HG03432 (cell line): ENCODE measurements around the gene STK11.

ENCODE experiments used
- ATAC-seq: cut with Tn5 transposase; IDR thresholded peaks from one replicate; pipeline ENCODE4 v1.9.1; 2021; ENCODE audit warnings: mild to moderate bottlenecking, moderate library complexity; ENCODE audit not compliant: unreplicated experiment

STK11 gene

DNA sequence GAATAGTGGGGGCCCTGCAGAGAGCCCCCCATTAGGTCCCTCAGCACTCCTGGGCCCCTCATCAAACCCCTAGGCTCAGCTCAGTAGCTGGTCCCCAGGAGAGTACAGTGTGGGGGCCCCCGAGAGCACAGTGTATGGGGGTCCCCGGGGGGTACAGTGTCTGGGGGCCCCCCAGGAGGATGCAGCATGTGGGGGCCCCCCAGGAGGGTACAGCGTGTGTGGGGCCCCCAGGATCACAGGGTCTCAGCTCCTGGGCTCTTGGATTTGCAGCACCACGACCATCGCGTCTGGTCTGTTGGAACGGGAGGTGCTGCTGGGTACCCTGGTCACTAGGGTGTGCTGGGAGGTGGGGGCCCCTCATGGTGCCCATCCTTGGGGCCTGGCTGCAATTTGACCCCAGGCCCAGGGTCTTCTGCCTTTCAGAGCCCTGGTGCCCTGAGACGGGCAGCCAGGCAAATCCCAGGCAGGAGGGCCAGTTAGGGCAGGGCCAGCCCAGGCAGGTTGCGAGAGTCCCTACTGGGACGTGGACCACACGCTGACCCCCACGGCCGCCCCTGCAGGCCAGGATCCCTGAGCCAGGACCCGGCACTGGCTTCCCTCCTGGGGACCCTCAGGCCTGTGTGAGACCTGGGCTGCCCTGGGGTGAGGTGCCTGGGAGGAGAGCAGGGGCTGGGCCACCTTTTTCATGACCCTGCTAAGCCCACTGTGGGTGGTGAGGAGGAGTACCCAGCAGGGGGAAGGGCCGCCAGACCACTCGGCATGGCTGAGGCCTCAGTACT lies 18.7 kb downstream of the STK11 start:
- no peak for ATAC-seq

DNA sequence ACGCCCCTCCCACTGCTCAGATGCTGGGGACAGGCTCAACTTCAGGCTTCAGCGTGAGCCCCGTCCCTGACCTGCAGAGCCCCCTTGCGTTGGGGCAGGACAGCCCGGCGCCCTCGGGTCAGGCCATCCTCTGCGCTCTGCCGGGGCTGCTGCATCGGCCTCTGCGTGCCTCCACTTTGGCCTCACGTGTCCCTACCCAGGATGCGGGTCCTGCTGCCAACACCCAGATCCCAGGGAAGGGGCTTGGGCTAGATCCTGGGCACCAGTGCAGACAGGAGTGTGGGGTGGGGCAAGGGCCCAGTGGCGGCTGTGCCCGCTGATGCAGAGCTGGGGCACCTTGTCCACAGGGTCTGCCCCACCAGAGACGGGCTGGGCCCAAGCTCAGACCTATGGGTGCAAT lies 19.3 kb downstream of the STK11 start:
- ATAC-seq: no peak

DNA sequence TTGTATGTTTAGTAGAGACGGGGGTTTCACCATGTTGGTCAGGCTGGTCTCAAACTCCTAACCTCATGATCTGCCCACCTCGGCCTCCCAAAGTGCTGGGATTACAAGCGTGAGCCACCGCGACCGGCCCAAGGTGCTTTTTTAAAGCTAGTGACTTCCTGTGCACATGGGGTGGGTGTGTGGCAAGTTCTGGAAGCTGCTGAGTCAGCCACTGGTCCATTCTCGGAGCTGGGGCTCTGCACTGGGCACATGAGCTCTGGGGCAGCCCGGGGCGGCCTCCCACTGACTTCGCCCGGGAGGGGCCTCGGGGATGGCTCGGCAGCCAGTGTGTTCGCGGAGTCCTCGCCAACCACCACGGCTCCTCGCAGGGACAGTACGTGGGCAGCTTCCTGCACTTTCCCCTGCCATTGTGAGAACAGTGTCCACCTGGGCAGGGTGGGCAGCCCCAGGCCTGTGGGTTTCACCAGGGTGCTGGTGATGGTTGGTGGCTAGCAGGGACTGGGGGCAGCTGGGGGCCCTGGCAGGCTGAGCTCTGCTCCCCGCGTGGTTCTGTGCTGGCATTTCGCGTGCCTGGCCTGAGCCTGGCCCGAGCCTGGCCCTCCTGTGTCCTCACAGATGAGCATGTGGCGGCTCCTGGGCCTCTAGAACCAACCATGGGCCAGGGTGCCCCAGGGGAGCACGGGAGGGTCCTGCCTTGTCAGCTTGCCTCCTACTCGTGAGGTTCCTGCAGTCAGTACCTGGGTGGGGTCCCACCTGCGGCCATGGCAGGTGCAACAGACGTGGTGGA lies 20.1 kb downstream of the STK11 start:
- ATAC-seq: no peak

DNA sequence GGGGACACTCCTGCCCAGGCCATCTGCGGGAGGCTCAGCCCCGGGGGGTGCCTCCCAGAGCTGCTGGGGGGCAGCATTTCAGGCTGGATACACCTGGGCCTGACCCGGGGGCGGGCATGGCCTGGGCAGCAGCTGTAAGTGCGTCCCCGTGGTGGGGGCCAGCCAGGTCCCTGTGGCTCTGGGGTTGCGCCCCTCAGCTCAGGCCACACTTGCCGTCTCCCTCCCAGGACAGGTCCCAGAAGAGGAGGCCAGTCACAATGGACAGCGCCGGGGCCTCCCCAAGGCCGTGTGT lies 20.6 kb downstream of the STK11 start:
- ATAC-seq: no peak

DNA sequence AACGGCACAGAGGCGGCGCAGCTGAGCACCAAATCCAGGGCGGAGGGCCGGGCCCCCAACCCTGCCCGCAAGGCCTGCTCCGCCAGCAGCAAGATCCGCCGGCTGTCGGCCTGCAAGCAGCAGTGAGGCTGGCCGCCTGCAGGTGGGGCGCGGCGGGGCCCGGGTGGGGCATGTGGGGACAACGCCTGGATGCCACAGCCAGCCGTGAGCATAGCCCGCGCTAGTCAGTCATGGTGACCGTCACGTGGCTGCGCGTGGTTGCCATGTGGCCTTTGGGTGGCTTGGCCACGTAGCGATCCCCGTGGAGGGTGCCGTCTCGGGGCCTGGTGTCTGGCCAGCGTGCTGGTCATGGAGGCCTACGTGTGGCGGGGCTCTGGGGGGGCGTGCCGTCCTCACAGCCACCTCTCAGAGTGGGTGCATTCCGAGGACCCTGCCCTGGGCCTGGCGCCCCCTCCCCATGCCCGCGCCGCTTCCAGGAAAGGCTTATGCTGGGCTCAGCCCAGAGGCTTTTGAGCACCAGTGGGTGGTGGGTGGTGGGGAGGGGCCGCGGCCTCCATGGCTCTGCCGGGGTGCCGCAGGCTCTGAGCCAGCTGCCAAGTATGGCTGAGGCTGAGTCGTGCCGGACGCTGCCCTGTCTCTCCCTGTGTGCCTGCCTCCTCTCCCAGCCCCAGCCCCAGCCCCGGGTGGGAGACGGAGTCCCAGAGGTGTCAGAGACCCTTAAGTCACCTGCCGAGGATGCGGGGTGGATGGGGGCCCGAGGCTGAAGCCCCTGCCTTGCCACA lies 21.1 kb downstream of the STK11 start:
- no peak for ATAC-seq

DNA sequence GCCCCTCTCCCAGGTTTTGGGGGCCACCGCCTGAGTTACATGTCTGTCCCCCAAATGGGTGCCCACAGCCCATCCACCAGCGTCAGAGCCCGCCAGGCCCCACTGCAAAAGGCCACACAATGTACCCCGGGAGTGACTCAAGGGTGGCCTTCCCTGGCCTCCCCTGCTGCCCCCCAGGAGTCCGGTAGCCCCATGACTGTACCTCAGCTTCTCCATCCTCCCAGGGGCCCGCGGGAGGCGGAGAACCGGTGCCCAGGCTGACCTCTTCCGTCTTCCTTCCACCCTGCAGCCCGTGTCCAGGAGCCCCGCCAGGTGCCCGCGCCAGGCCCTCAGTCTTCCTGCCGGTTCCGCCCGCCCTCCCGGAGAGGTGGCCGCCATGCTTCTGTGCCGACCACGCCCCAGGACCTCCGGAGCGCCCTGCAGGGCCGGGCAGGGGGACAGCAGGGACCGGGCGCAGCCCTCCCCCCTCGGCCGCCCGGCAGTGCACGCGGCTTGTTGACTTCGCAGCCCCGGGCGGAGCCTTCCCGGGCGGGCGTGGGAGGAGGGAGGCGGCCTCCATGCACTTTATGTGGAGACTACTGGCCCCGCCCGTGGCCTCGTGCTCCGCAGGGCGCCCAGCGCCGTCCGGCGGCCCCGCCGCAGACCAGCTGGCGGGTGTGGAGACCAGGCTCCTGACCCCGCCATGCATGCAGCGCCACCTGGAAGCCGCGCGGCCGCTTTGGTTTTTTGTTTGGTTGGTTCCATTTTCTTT lies 21.9 kb downstream of the STK11 start:
- no peak for ATAC-seq

DNA sequence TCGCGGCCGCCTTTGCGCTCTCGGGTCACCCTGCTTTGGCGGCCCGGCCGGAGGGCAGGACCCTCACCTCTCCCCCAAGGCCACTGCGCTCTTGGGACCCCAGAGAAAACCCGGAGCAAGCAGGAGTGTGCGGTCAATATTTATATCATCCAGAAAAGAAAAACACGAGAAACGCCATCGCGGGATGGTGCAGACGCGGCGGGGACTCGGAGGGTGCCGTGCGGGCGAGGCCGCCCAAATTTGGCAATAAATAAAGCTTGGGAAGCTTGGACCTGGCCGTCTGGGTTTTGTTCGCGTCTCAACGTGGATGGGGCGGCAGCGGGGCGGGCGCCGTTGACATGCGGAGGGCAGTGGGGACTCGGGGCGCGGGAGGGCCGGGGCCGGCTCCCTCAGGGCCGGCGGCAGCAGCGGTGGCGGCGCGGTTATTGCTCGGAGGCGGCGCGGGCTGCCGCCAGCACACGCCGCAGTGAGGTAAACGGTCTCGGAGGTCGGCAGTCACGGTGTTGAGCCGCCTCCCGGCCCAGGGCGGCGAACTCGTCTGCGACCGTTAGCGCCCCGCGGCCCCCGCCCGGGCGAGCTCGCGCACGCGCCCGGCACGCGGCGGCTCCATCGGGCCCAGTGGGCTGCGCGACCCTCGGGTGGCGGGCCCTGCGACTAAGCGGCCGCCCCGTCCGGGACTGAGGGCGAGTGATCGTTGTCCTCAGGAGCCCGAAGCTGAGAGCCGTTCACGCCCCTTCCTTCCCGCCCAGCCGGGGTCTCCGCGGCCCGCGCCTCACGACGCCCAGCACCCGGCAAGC lies 22.8 kb downstream of the STK11 start:
- no peak for ATAC-seq

DNA sequence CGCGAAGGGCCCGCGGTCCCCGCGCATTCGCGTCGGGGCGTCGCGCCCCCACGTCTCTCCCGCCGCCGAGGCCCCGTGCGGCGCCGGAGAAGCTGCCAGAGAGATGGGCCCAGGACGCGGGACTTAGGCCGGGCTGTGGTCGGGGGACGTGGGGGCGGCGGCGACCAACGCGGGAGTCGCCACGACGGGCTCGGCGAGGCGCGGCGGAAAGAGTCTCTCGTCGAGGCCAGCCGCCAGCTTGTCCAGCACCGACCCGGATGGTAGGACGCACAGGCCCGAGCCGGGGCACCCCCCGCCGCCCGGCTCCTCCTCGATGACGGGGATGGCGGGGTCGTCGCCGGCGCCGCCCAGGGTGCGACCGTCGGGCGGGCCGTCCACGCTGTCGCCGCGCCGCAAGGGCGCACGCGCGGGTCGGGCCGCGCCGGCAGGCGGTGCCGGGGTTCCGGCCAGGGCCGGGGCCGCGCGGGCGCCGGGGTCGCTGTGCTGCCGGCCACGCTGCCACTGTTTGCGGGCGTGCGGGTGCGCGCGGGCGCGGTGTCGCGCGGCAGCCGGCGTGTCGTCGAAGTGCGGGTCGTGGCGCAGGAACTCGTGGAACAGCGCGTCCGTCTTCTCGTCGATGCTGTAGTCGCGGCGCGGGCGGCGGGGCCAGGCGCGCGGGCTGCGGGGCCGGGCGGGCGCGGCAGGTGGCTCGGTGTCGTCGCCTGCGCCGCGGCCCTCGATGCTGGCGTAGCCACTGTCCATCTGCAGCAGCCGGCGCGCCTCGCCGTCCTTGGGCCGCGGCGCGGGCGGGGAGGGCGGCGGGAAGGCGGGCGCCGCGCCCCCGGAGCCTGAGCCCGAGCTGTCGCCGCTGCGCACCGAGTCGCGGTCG lies 23.7 kb downstream of the STK11 start:
- no peak for ATAC-seq

DNA sequence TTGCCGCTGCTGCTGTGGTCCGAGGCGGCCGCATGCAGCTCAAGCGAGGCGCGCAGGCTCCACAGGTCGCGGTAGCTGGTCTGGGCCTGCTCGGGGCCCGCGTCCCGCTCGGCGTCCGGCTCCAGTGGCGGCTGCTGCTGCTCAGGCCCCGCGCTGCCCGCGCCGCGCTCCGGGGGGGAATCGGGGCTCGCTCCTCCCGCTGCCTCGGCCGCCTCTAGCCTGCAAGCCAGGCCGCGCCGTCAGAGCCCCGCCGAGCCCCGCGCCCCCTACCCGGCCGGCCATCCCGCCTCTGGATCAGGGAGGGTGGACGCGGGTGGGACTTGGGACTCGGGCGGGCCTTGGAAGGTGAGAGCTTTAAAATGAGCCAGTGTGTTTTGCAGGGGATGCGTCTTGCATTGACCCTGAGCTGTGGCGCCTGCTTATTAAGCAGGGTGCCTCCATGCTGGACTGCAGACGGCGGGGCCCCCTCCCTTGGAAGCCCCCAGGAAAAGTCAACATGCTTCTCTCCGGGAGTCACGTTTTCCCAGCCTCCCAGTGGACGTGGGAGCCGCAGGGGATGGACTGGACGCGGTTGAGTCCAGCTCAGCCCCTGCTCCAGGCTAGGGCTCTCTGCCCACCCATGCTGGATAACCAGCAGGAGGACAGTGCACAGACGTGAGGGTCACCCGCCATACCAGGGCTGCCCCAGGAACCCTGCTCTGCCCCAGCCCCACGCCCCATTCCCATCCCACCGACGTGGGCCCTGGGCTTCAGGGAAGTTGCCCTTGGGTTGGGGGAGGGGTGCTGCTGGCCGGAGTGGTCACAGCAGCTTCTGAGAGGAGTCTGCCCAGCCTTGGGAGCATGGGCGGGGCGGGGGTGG lies 24.6 kb downstream of the STK11 start:
- ATAC-seq: no peak

DNA sequence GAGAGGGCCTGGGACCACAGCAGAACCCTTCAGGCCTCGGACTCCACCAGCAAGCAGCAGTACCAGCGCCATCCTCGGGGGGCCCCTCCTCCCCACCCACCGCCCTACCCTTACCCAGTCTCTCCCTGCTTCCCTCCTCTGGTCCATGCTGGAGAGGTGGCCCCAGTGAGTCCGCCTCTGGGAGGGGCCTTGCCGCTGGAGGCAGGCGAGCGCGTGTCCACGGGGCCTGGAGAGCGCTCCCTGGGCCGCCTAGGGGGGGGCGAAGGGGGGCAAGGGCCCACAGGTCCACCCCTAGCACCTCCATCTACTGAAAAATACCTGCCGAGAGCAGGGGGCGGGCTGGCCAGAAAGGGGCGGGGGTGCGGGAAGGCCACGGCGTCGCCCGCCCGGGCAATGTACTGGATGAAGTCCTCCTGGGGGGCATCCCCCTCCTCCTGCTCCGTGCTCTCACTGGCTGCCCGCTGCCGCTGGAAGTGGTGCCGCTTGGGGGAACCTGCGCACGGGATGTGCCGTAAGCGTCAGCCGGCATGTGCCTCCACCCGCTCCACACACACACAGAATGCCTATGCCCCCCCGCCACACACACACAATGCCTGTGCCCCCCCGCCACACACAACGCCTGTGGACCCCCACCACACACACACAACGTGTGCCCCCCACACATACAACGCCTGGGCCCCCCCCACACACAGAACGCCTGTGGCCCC lies 25.4 kb downstream of the STK11 start:
- no peak for ATAC-seq

DNA sequence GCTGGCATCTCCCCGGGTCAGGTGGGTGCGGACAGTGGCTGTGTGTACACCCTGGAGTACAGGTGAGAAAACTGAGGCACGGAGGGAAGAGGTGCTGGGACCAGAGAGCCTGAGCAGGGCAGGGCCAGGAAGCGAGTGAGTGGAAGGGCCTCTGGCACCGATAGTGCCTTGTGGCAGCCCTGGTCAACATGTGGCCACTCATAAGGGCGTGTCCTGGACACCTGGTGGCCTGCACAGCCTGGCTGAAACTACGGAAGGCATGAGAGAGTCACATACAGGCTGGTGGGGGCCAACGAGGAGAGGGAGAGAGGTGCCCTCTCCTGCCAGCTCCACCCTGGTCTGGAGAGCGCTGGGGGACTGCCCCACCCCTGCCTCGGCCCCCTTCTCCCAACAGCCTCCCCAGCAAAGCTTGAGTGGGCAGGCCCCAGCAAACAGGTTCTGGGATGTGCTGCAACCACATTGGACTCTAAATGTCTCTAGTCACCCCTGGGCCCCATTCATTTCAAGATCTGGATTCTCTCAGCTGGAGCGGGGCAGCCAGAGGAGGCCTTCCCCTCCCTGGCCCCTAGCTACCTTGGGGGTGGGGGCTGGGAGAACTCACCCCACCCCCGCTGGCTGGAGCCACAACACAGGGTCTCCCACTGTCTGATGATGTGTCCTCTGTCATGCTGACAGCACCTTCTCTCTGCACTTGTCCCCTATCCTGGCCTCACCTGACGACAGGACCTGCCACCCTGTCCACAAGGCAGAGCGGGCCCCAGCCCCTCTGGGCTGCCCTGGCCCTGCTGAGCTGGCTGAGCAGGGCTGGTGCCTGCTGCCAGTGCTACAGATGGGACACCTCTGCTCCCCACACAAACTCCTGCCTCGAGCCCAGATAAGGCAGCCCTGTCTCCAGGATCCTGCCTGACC lies 26.4 kb downstream of the STK11 start:
- ATAC-seq: no peak

DNA sequence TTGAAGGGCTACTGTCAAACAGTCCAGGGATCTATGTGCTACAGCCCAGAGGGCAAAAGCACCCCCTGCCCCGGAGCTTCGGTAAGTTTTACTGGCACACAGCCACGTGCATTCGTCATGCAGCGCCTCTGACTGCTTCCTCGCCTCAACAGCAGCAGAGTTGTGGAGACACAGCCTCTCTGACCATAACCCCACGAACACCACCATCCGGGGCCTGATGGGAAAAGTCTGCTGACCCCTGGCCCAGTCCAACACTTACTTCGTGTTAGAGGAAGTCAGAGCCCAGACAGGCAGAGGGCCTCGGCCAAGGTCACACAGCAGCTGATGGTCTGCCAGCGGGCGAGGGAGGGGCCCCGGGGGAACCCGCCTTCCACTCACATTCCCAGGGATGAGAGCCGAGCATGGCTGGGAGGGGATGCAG lies 27.1 kb downstream of the STK11 start:
- no peak for ATAC-seq

DNA sequence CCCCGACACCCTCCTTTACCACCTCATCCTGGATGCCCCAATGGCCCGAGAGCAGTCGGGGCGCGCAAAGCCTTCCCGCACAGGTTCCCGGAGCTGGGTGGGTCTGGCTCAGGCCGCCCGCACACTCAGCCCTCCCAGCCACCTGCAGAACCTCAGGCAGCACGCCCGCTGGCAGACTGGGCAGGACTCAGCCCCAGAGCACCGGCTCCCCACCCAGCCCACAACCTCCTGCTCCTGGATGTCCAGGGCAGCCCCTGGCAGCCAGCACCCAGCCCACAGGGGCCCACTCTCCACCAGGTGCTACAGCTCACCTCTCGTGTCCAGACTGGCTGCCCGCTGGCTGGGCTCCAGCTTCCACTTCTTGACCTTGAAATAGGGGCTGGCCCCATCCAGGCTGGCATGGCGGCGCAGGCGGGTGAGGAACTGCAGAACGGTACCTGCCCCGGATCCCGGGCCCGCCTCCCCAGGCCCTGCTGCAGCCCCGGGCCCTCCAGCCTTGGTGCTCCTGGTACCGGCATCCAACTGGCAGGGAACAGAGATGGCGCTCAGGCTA lies 27.6 kb downstream of the STK11 start:
- no peak for ATAC-seq

DNA sequence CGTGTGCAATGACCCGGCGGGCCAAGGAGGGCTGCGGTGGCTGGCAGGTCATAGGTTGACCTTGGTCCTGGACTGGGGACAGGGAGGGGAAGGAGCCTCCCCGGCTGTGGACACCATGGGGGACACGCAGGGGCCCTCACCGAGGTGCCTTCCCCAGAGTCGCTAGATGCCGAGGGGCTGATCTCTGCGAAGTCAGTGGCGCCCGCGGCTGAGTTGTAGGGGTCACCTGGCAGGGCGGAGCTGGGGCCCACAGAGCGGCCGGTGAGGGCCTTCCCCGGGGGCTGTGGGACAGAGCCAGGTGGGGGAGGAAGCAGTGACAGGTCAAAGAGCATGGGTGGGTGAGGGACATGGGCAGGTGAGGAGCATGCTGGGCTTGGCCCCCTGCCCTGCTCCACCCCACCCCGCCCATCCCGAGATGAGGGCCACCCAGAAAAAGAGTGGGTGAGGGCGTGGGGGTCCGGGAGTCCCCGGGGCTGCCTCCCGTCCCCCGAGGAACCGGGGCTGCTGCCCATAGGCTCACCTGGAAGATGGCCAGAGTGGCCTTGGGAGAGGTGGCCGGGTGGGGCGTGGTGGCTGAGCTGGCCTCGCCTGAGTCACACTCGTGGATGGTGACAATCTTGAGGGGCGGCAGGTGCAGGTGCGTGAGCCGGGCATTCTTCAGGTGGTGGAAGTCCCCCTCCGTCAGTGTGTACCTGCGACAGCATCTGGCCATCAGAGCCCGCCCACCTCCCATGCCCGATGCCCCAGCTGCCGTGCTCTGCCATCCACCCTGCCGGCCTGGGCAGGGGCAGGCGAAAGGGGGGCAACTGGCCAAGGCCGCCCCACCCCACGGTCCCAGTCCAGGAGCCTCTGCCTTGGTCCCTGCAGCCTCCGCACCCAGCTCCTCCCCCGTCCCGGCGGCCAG lies 28.7 kb downstream of the STK11 start:
- ATAC-seq: no peak

DNA sequence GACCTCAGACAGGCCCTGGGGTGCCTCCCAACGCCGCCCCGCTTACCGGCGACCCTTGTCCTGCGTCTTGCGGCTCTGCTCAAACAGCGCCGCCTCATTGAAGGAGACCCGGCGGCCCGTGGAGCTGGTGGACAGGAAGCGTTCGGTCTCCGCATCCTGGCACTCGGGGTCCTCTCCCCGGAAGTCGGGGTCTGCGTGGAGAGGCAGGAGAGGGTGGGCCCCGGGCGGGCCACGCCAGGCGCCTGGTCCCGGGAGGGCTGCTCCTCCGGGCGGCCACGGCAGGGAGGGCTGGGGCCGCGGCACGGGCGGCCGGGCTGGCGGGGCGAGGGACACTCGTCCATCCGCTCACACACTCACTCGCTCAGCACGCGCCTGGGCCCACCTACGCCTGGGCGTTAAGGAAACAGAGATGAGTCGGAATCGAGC lies 29.4 kb downstream of the STK11 start:
- ATAC-seq: no peak
